Medulla oblongata (tissue), 1 donor: Measurements from ENCODE around the gene GAK.
A peak's percentile ranks its signal among the peaks of the same experiment; 100 is the strongest.

ENCODE experiments used
- DNase-seq: peaks from one replicate; pipeline ENCODE4 v3.0.0-alpha.2; 2015; ENCODE audit errors: extremely low spot score

Gene GAK

GRCh38 chr4:890036-890695 is 42.0 kb downstream of the GAK start:
- no peak for DNase-seq

GRCh38 chr4:889516-889915 is 42.6 kb downstream of the GAK start:
- no peak for DNase-seq

- DNase-seq: no peak
Measured at GRCh38 chr4:888029-888428, 44.1 kb downstream of the GAK start.

GRCh38 chr4:887034-887763 is 44.9 kb downstream of the GAK start:
- no peak for DNase-seq

- DNase-seq: no peak
Measured at GRCh38 chr4:886244-886643, 45.9 kb downstream of the GAK start.

GRCh38 chr4:885353-885752 is 46.8 kb downstream of the GAK start:
- no peak for DNase-seq

GRCh38 chr4:884896-885295 is 47.2 kb downstream of the GAK start:
- DNase-seq: no peak

- no peak for DNase-seq
Measured at GRCh38 chr4:884259-884658, 47.9 kb downstream of the GAK start.

GRCh38 chr4:883377-884095 is 48.6 kb downstream of the GAK start:
- DNase-seq: no peak

GRCh38 chr4:882646-883045 is 49.5 kb downstream of the GAK start:
- no peak for DNase-seq

- no peak for DNase-seq
Measured at GRCh38 chr4:881709-882108, 50.4 kb downstream of the GAK start.

GRCh38 chr4:880684-881405 is 51.3 kb downstream of the GAK start:
- DNase-seq: no peak

GRCh38 chr4:879729-880077 is 52.4 kb downstream of the GAK start:
- DNase-seq: no peak

- DNase-seq: no peak
Measured at GRCh38 chr4:878796-879728, 53.1 kb downstream of the GAK start.

GRCh38 chr4:877502-877901 is 54.6 kb downstream of the GAK start:
- no peak for DNase-seq

GRCh38 chr4:876780-877179 is 55.3 kb downstream of the GAK start:
- no peak for DNase-seq

- DNase-seq: no peak
Measured at GRCh38 chr4:875818-876423, 56.2 kb downstream of the GAK start.

- no peak for DNase-seq
Measured at GRCh38 chr4:874971-875817, 56.9 kb downstream of the GAK start.

- peak; percentile 22 for DNase-seq
Measured at GRCh38 chr4:874056-874455, 58.1 kb downstream of the GAK start.
